GM12873 (cell line): ENCODE results near the gene AP4E1.
A peak's percentile ranks its signal among the peaks of the same experiment; 100 is the strongest.

Source experiments
- TF ChIP-seq, protein P1 (sequence below): IDR thresholded peaks from 2 replicates; pipeline ENCODE4 v1.5.1; 2012; ENCODE audit warnings: low read depth, mild to moderate bottlenecking, moderate library complexity, low read length, control low read depth; ENCODE audit not compliant: insufficient read depth; ENCODE audit errors: missing control alignments

The AP4E1 gene

DNA sequence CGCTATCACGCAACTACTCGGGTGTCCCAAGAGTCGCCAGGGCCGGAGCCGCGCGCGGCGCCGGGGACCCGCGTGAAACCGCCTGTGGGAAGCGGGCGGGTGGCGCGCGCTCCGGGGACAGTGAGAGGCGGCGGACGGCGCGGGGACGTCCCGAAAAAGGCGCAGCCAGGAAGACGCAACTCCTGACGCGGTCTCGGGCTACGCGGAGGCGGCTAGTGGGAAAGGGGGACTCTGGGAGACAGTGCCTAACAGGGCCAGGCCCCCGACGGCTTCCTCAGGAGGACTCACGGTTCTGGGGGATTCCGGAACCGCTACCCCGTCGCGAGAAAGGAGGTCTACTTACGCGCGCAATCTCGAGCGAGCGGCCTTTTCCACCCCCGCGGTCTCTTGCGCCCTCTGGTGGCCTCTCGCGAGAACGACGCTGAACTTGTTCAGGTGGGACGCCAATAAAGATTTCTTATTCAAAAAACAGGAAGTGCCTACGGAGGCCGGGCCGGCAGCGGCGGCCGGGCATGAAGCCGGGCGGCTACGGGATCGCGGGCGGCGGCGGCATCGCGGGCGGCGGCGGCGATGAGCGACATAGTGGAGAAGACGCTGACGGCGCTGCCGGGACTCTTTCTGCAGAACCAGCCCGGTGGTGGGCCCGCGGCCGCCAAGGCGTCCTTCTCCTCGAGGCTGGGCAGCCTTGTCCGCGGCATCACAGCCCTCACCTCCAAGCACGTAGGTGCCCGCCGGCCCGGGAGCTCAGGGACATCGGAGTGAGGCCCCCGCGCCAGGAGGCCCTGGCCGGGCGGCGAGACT lies at the start of gene AP4E1:
Gene AP4E1, plus strand, starts transcription at position 475 of the 801 bp plus-strand sequence. Its CDS starts 96 bp downstream, at position 571.
- TF ChIP-seq, protein P1, sequence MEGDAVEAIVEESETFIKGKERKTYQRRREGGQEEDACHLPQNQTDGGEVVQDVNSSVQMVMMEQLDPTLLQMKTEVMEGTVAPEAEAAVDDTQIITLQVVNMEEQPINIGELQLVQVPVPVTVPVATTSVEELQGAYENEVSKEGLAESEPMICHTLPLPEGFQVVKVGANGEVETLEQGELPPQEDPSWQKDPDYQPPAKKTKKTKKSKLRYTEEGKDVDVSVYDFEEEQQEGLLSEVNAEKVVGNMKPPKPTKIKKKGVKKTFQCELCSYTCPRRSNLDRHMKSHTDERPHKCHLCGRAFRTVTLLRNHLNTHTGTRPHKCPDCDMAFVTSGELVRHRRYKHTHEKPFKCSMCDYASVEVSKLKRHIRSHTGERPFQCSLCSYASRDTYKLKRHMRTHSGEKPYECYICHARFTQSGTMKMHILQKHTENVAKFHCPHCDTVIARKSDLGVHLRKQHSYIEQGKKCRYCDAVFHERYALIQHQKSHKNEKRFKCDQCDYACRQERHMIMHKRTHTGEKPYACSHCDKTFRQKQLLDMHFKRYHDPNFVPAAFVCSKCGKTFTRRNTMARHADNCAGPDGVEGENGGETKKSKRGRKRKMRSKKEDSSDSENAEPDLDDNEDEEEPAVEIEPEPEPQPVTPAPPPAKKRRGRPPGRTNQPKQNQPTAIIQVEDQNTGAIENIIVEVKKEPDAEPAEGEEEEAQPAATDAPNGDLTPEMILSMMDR, result peak; percentile 85

DNA sequence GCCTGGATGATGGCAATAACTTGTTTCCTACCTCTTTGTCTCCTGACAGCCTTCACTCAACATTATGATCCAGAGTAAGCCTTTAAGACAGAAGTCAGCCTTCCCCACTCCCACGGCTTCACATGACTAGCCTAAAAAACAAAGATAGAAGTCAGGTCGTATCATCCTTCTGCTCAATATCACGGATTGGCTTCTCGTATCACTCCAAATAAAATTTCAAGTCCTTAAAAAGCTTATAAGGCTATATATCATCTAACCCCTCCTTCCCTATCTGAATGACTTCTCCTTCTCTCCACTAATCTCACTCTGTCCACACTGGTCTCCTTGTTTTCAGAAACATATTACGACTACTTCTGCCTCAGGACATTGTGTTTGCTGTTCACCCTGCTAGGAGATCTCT lies 47.7 kb upstream of the AP4E1 start:
- TF ChIP-seq, protein P1, result no peak

DNA sequence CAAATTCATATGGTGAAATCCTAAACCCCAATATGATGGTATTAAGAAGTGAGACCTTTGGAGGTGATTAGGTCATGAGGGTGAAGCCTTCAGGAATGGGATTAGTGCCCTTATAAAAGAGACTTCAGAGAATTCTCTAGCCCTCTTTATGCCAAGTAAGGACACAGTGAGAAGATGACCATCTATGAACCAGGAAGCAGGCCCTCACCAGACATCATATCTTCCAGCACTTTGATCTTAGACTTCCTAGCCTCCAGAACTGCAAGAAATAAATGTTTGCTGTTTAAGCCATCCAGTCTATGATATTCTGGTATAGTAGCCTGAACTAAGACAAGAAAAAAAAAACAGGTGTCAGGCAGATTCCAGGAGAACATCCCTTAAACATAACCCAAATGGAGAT lies 45.9 kb upstream of the AP4E1 start:
- TF ChIP-seq, protein P1, result no peak

DNA sequence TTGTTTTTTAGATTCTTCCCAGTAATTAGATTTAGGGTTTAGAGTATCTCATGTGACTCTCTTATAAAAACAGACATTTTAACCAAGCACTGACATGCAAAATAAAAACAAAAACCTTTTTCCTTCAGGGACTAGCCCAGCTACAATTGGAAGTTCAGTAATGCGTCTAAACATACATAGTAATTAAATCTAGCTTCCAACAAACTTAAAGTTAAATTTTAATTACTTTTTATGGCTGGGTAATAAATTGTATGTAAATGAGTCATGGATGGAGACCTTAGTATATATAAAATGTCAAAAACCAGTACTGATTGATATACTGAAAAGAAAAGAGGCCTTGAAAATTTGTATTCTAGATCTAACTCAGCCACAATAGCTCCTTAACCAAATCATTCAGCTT lies 43.6 kb upstream of the AP4E1 start:
- TF ChIP-seq, protein P1, result no peak

DNA sequence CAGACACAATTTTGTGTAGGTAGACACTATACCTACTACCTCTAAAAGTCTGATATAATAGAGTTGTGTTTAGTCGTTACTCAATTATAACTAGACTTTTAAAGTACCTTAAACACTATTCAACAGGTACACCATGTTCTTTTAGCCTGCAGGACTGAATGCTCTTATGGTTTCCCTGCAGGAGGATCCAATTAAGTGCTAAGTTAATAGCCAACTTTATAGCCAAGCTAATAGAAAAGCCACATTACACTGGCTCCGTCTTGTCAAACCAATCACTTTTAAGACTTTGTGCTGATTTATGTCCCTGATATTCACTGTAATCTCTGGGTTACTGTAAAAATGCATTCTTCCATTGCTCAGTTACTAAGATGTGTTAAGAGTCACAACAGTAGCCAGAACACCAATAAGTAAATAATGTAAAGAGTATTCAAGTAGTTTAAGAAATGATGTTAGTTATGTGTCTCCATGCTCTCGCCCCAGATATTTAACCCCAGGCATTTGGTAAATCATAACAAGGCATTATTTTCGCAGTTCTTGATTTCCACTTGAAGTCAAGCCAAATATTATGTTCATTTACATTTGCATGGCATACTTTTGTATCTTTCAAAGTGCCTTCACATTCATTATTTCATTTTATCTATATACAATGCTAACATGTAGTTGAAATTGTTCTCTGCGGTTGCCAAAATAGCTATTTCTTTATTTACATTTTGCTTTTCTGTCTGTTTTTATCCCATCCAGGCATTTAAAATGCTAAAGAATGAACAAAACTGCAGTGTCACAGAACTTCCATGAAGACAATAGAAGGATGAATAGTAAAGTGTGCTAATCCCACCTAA lies 42.7 kb upstream of the AP4E1 start:
- TF ChIP-seq, protein P1, result no peak

DNA sequence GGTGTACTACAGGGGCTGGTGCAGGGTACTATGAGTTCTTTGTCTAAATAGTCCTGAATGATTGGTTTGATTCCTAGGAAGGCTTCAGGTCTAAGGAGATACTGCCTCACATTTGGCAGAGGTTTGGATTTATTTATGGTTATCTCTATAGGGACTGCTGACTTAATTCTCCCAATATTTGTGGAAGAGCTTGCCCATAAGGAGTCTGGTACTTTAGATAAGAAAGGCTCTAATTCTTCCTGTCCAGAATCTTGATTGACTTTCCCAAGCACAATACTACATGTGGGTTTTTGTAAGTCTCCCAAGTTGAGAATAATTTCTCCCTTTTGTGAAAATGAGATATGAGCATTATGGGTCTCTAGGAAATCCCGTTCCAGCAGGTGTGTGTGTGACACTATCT lies 36.7 kb upstream of the AP4E1 start:
- TF ChIP-seq, protein P1, result no peak

DNA sequence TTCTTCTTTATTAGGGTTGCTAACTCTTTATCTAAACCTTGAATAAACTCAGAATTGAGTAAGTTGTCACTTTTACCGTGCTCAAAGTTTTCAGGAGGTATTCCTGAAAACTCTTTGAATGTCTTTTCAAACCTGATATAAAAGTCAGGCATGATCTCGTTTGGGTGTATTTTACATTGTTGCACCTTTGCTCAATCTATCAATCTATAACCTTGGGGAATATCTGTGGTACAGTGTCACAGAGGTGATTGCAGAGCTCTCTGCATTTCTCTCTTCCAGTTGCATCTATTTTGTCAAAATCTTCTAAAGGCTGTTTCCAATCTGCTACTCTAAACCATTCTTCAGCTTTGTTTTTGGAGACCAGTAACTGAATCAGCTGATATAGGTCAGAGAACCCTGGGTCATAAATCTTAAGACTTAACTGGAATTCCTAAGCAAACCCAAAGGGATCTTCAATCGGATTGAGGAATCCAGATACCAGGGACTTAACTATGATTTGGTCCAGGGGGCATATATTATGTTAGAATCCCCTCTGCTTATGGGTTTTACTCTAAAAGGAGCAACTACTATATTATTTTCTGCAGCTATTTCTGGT lies 35.6 kb upstream of the AP4E1 start:
- TF ChIP-seq, protein P1, result no peak
